PC-3 (cell line): Measurements from ENCODE around the gene CAPN1. TPM values are rescaled to one million over a fixed set of nuclear protein-coding genes. Genes with fewer than 3 reads are reported as not detected.

Source experiments
- ATAC-seq: fragments of 200-7000 bp; cut with Tn5 transposase; 2 replicates; pipeline ENCODE4 v1.9.1; 2020; ENCODE audit warnings: mild to moderate bottlenecking, moderate library complexity
- BruUV-seq: library from RNA; stranded (reverse); fragments of 400-500 nt; replicated peaks from 2 replicates; lab custom pipeline; 2021; lab: Mats Ljungman, UMichigan
- CTCF ChIA-PET: fragments of 300-600 bp; sonication (Branson Sonifier 250); formaldehyde crosslinking; loops from one replicate; lab custom pipeline; 2022; ENCODE audit warnings: antibody characterized with exemption; lab: Charles Lee
- POLR2A ChIA-PET: fragments of 300-600 bp; sonication (Branson Sonifier 250); formaldehyde crosslinking; loops from one replicate; lab custom pipeline; 2022; ENCODE audit warnings: antibody characterized with exemption; ENCODE audit not compliant: unreplicated experiment; lab: Charles Lee
- DNase-seq: peaks from one replicate; pipeline ENCODE4 v3.0.0-alpha.2; 2015
- H2AFZ ChIP-seq: fragments of 300-600 bp; sonication (generic); 2 replicates; pipeline ENCODE4 v1.6.0; 2016; ENCODE audit warnings: antibody characterized with exemption, low read length
- H3F3A ChIP-seq: fragments of 300-600 bp; sonication (generic); one replicate; pipeline ENCODE4 v1.6.0; 2017; ENCODE audit warnings: antibody characterized with exemption, low read length, control low read depth, mild to moderate bottlenecking; ENCODE audit not compliant: unreplicated experiment
- H3K27ac ChIP-seq: fragments of 300-600 bp; sonication (generic); 2 replicates; pipeline ENCODE4 v1.5.1; 2016; ENCODE audit warnings: mild to moderate bottlenecking, low read length
- H3K27me3 ChIP-seq: fragments of 300-600 bp; sonication (generic); 2 replicates; pipeline ENCODE4 v1.6.1; 2016; ENCODE audit warnings: low read length, mixed read lengths
- H3K36me3 ChIP-seq: fragments of 300-600 bp; sonication (generic); 2 replicates; pipeline ENCODE4 v1.6.1; 2016; ENCODE audit warnings: low read depth, mixed run types, low read length, mixed read lengths
- H3K4me1 ChIP-seq: fragments of 300-600 bp; sonication (generic); 2 replicates; pipeline ENCODE4 v1.5.1; 2016; ENCODE audit warnings: low read length; ENCODE audit not compliant: insufficient read depth
- H3K4me2 ChIP-seq: fragments of 300-600 bp; sonication (generic); 2 replicates; pipeline ENCODE4 v1.6.0; 2016; ENCODE audit warnings: low read length
- H3K4me3 ChIP-seq: fragments of 300-600 bp; sonication (generic); 2 replicates; pipeline ENCODE4 v1.5.1; 2016; ENCODE audit warnings: mild to moderate bottlenecking, low read length, mixed read lengths
- H3K79me2 ChIP-seq: fragments of 300-600 bp; sonication (generic); 2 replicates; pipeline ENCODE4 v1.6.1; 2017; ENCODE audit warnings: low read length, mixed read lengths
- H3K9ac ChIP-seq: fragments of 300-600 bp; sonication (generic); 2 replicates; pipeline ENCODE4 v1.6.0; 2016; ENCODE audit warnings: mild to moderate bottlenecking, low read length
- H3K9me2 ChIP-seq: fragments of 300-600 bp; sonication (generic); replicated peaks from 2 replicates; pipeline ENCODE4 v1.6.1; 2016; ENCODE audit warnings: mixed run types, low read length, mixed read lengths
- H3K9me3 ChIP-seq: fragments of 300-600 bp; sonication (generic); 2 replicates; pipeline ENCODE4 v1.6.1; 2016; ENCODE audit warnings: low read length, mixed read lengths
- H4K20me1 ChIP-seq: fragments of 300-600 bp; sonication (generic); 2 replicates; pipeline ENCODE4 v1.6.1; 2016; ENCODE audit warnings: low read length, mixed read lengths
- CTCF ChIP-seq: fragments of 300-600 bp; sonication (generic); conservative IDR thresholded peaks from 2 replicates; pipeline ENCODE4 v1.5.1; 2017; ENCODE audit warnings: antibody characterized with exemption, low read depth, mild to moderate bottlenecking, low read length
- EZH2 ChIP-seq: fragments of 300-600 bp; sonication (generic); IDR thresholded peaks from one replicate; pipeline ENCODE4 v1.6.1; 2017; ENCODE audit warnings: antibody characterized with exemption, mild to moderate bottlenecking, low read length; ENCODE audit not compliant: unreplicated experiment
- EZH2phosphoT487 ChIP-seq: fragments of 300-600 bp; sonication (generic); IDR thresholded peaks from 2 replicates; pipeline ENCODE4 v1.6.1; 2018; ENCODE audit warnings: mild to moderate bottlenecking, antibody characterized with exemption, low read length, borderline replicate concordance
- intact Hi-C: fragments of 100-400 bp; cut with micrococcal nuclease; formaldehyde crosslinking; loops from 2 replicates; pipeline ENCODE4 v1.9.0; 2023
- total RNA-seq: library from RNA; depleted of rRNA; stranded (reverse); fragments of >200 nt; gene quantifications from 2 replicates; pipeline ENCODE4 v1.2.3, GENCODE V29; 2014

Gene CAPN1
- total RNA-seq, 1 experiment from 2014 or later = 307 TPM

- ChIA-PET CTCF (interaction anchor here (0.6 kb wide), 1 partner anchor 95 kb away, joined by 5 read pairs; no protein-coding TSS in a partner anchor), POLR2A (no interaction called here)
- Histone ChIP-seq H2AFZ (no peak overlapping the region), H3K4me3 (no peak overlapping the region), H3K9ac (no peak overlapping the region), H3F3A (no peaks in the 10 kb centered on the region), H3K27ac (no peak overlapping the region), H4K20me1 (no peaks in the 10 kb centered on the region), H3K9me2 (no peaks in the 10 kb centered on the region), H3K4me1 (peaks cover 9% of the 10 kb centered on the region), H3K4me2 (peak overlapping the region; percentile 10), H3K9me3 (no peaks in the 10 kb centered on the region), H3K79me2 (no peaks in the 10 kb centered on the region), H3K36me3 (no peaks in the 10 kb centered on the region), H3K27me3 (no peaks in the 10 kb centered on the region)
- no TSS peak for BruUV-seq
- DNase-seq (no peak), ATAC-seq (no peak; the same call in 1 of the 2 replicates)
- TF ChIP-seq EZH2phosphoT487 (no peak), CTCF (peak; percentile 33; the same call in 1 of the 2 replicates)
- intact Hi-C loops = no loop called here
Observed at GRCh38 chr11:65225279-65226102, 43.8 kb downstream of the CAPN1 start.

- Histone ChIP-seq H3K27ac (no peak overlapping the region), H3K4me1 (peaks cover 9% of the 10 kb centered on the region), H3K27me3 (no peaks in the 10 kb centered on the region), H3F3A (no peaks in the 10 kb centered on the region), H3K4me2 (no peak overlapping the region), H3K9ac (no peak overlapping the region), H2AFZ (no peak overlapping the region), H3K4me3 (no peak overlapping the region), H3K9me3 (no peaks in the 10 kb centered on the region), H3K36me3 (no peaks in the 10 kb centered on the region), H3K9me2 (no peaks in the 10 kb centered on the region), H3K79me2 (no peaks in the 10 kb centered on the region), H4K20me1 (no peaks in the 10 kb centered on the region)
- intact Hi-C loops = no loop called here
- ChIA-PET CTCF (no interaction called here), POLR2A (no interaction called here)
- TF ChIP-seq CTCF (no peak), EZH2 (no peak), EZH2phosphoT487 (no peak)
- DNase-seq = no peak
- ATAC-seq = no peak
- BruUV-seq = no TSS peak
Observed at GRCh38 chr11:65226103-65226442, 44.3 kb downstream of the CAPN1 start.

- Histone ChIP-seq H3K9me2 (no peaks in the 10 kb centered on the region), H3K79me2 (no peaks in the 10 kb centered on the region), H3K9ac (no peak overlapping the region), H3K27ac (no peak overlapping the region), H2AFZ (no peak overlapping the region), H3K4me1 (peaks cover 18% of the 10 kb centered on the region), H3F3A (no peaks in the 10 kb centered on the region), H3K4me3 (no peak overlapping the region), H3K27me3 (no peaks in the 10 kb centered on the region), H3K36me3 (no peaks in the 10 kb centered on the region), H3K4me2 (no peak overlapping the region), H3K9me3 (no peaks in the 10 kb centered on the region), H4K20me1 (no peaks in the 10 kb centered on the region)
- CTCF ChIA-PET = no interaction called here
- TF ChIP-seq EZH2phosphoT487 (no peak), CTCF (no peak), EZH2 (no peak)
- DNase-seq (no peak), ATAC-seq (no peak)
- POLR2A ChIA-PET = no interaction called here
- intact Hi-C loops = no loop called here
- no TSS peak for BruUV-seq
Observed at GRCh38 chr11:65227879-65228278, 46.2 kb downstream of the CAPN1 start.
